Osteocyte (in vitro differentiated cells): ENCODE results near the gene SHC2. TPM values are rescaled to one million over a fixed set of nuclear protein-coding genes. Genes with fewer than 3 reads are reported as not detected.

Experiments used
- DNase-seq: peaks from one replicate; pipeline ENCODE4 v3.0.0; 2021; ENCODE audit warnings: mixed read lengths; ENCODE audit not compliant: unreplicated experiment; ENCODE audit errors: extremely low spot score
- H3K27ac Mint-ChIP-seq: one replicate; pipeline ENCODE4 v1.8.0; 2021; ENCODE audit warnings: mild to moderate bottlenecking, mixed read lengths; ENCODE audit not compliant: unreplicated experiment
- H3K27me3 Mint-ChIP-seq: one replicate; pipeline ENCODE4 v1.8.0; 2021; ENCODE audit warnings: mixed read lengths; ENCODE audit not compliant: unreplicated experiment
- H3K36me3 Mint-ChIP-seq: one replicate; pipeline ENCODE4 v1.8.0; 2021; ENCODE audit warnings: mixed read lengths; ENCODE audit not compliant: unreplicated experiment
- H3K4me1 Mint-ChIP-seq: one replicate; pipeline ENCODE4 v1.8.0; 2021; ENCODE audit warnings: mixed read lengths; ENCODE audit not compliant: unreplicated experiment
- H3K4me3 Mint-ChIP-seq: one replicate; pipeline ENCODE4 v1.8.0; 2021; ENCODE audit warnings: mild to moderate bottlenecking, moderate library complexity, mixed read lengths; ENCODE audit not compliant: unreplicated experiment
- H3K9me3 Mint-ChIP-seq: one replicate; pipeline ENCODE4 v1.8.0; 2021; ENCODE audit warnings: mixed read lengths; ENCODE audit not compliant: unreplicated experiment
- CTCF ChIP-seq: fragments of 200-600 bp; sonication (generic); IDR thresholded peaks from 2 replicates; pipeline ENCODE4 v1.5.0; 2021; ENCODE audit warnings: antibody characterized with exemption, mild to moderate bottlenecking, moderate library complexity
- total RNA-seq: library from RNA; stranded (reverse); gene quantifications from 2 replicates; pipeline ENCODE4 v1.2.1, GENCODE V29; 2021

SHC2 gene
- total RNA-seq, 1 donor from 2014 or later: 61.7 TPM

GRCh38 chr19:504616-505015, 43.8 kb upstream of the SHC2 start:
- TF ChIP-seq CTCF: no peak
- H3K36me3 Mint-ChIP-seq: peaks cover 4% of the 10 kb centered on the region
- peaks cover 19% of the 10 kb centered on the region for H3K4me1 Mint-ChIP-seq
- peaks cover under 1% of the 10 kb centered on the region for H3K27me3 Mint-ChIP-seq
- no peak for DNase-seq
- H3K9me3 Mint-ChIP-seq: no peaks in the 10 kb centered on the region
- no peak overlapping the region for H3K27ac Mint-ChIP-seq
- no peak overlapping the region for H3K4me3 Mint-ChIP-seq

GRCh38 chr19:501646-502045, 40.8 kb upstream of the SHC2 start:
- peaks cover 13% of the 10 kb centered on the region for H3K27me3 Mint-ChIP-seq
- DNase-seq: no peak
- H3K4me3 Mint-ChIP-seq: no peak overlapping the region
- peaks cover 6% of the 10 kb centered on the region for H3K4me1 Mint-ChIP-seq
- no peaks in the 10 kb centered on the region for H3K36me3 Mint-ChIP-seq
- H3K9me3 Mint-ChIP-seq: no peaks in the 10 kb centered on the region
- no peak overlapping the region for H3K27ac Mint-ChIP-seq
- no peak for TF ChIP-seq CTCF

- Mint-ChIP-seq H3K27me3 (peaks cover 16% of the 10 kb centered on the region), H3K4me1 (no peaks in the 10 kb centered on the region), H3K36me3 (no peaks in the 10 kb centered on the region), H3K27ac (no peak overlapping the region), H3K4me3 (no peak overlapping the region), H3K9me3 (no peaks in the 10 kb centered on the region)
- TF ChIP-seq CTCF: no peak
- DNase-seq: no peak
Measured at GRCh38 chr19:498977-499623, 38.3 kb upstream of the SHC2 start.

GRCh38 chr19:498511-498891, 37.7 kb upstream of the SHC2 start:
- H3K9me3 Mint-ChIP-seq: no peaks in the 10 kb centered on the region
- peaks cover 16% of the 10 kb centered on the region for H3K27me3 Mint-ChIP-seq
- H3K27ac Mint-ChIP-seq: no peak overlapping the region
- H3K4me3 Mint-ChIP-seq: no peak overlapping the region
- no peak for TF ChIP-seq CTCF
- no peaks in the 10 kb centered on the region for H3K4me1 Mint-ChIP-seq
- H3K36me3 Mint-ChIP-seq: no peaks in the 10 kb centered on the region
- no peak for DNase-seq

GRCh38 chr19:497869-498510, 37.2 kb upstream of the SHC2 start:
- peaks cover 16% of the 10 kb centered on the region for H3K27me3 Mint-ChIP-seq
- no peaks in the 10 kb centered on the region for H3K36me3 Mint-ChIP-seq
- no peaks in the 10 kb centered on the region for H3K4me1 Mint-ChIP-seq
- DNase-seq: no peak
- H3K4me3 Mint-ChIP-seq: no peak overlapping the region
- H3K27ac Mint-ChIP-seq: no peak overlapping the region
- no peaks in the 10 kb centered on the region for H3K9me3 Mint-ChIP-seq
- TF ChIP-seq CTCF: no peak
